Suprapubic skin (tissue), 4 donors: ENCODE data around the gene DCST1.

ENCODE experiments used
- EP300 ChIP-seq: sonication (generic); formaldehyde crosslinking; IDR thresholded peaks from one replicate; pipeline ENCODE4 v1.6.1; 2017; ENCODE audit warnings: antibody characterized with exemption
- POLR2A ChIP-seq, 2 donors: fragments of 450-650 bp; IDR thresholded peaks; one replicate each; pipeline ENCODE4 v1.6.1; 2017; ENCODE audit warnings: antibody characterized with exemption in 2 of 2, mild to moderate bottlenecking in 2 of 2, moderate library complexity in 2 of 2
- POLR2AphosphoS5 ChIP-seq, 3 donors: sonication (generic); formaldehyde crosslinking; IDR thresholded peaks; one replicate each; pipeline ENCODE4 v1.6.1; 2017; ENCODE audit warnings: antibody characterized with exemption in 3 of 3
- TF ChIP-seq, protein P1 (sequence below), 2 donors: fragments of 200-600 bp in 1 of 2; fragments of 450-650 bp in 1 of 2; sonication (generic) in 1 of 2; IDR thresholded peaks; one replicate each; pipeline ENCODE4 v1.5.1; 2016 to 2019; ENCODE audit warnings: antibody characterized with exemption in 2 of 2, mild to moderate bottlenecking in 1 of 2, moderate library complexity in 1 of 2

DNA sequence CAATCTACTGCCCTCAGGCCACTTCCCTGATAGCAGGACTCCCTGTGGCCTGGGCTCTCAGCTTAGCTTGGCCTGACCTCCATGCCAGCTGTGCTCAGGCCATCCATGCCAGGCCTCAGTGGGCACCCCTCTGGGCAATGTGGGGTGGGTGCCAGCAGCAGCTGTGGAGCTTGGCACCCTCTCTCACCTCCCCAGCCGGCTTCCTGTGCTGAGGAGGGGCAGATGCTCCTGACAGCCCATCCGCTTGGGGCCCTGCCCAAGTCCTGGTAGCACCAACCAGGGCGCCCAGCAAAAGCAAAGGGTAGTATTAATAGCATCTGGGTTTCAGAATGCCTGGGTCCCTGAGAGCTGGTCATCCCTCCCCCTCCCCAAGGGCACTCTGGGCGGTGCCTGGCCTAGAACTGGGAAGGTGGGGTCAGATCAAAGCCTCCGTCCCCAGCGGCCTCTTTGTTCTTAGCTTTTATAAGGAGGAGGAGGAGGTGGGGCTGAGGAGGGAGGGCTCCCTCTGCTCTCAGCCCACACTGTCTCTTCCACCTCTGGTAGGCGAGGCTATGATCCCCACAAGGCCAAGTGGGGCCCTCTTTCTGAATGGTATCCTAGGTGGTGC, 36.0 kb downstream of the DCST1 start:
- TF ChIP-seq, protein P1, sequence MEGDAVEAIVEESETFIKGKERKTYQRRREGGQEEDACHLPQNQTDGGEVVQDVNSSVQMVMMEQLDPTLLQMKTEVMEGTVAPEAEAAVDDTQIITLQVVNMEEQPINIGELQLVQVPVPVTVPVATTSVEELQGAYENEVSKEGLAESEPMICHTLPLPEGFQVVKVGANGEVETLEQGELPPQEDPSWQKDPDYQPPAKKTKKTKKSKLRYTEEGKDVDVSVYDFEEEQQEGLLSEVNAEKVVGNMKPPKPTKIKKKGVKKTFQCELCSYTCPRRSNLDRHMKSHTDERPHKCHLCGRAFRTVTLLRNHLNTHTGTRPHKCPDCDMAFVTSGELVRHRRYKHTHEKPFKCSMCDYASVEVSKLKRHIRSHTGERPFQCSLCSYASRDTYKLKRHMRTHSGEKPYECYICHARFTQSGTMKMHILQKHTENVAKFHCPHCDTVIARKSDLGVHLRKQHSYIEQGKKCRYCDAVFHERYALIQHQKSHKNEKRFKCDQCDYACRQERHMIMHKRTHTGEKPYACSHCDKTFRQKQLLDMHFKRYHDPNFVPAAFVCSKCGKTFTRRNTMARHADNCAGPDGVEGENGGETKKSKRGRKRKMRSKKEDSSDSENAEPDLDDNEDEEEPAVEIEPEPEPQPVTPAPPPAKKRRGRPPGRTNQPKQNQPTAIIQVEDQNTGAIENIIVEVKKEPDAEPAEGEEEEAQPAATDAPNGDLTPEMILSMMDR (IDR thresholded peaks at IDR 0.05): no peak
- TF ChIP-seq POLR2A (IDR thresholded peaks at IDR 0.05) (no peak), EP300 (no peak), POLR2AphosphoS5 (IDR thresholded peaks at IDR 0.05) (no peak)
